ENCODE measurements around the gene HSD17B4.
"Not testable (repeated sequence)": the region's sequence is repeated elsewhere in the genome, so short reads cannot be mapped to it uniquely, and the experiment has no call there.

HSD17B4 gene

DNA sequence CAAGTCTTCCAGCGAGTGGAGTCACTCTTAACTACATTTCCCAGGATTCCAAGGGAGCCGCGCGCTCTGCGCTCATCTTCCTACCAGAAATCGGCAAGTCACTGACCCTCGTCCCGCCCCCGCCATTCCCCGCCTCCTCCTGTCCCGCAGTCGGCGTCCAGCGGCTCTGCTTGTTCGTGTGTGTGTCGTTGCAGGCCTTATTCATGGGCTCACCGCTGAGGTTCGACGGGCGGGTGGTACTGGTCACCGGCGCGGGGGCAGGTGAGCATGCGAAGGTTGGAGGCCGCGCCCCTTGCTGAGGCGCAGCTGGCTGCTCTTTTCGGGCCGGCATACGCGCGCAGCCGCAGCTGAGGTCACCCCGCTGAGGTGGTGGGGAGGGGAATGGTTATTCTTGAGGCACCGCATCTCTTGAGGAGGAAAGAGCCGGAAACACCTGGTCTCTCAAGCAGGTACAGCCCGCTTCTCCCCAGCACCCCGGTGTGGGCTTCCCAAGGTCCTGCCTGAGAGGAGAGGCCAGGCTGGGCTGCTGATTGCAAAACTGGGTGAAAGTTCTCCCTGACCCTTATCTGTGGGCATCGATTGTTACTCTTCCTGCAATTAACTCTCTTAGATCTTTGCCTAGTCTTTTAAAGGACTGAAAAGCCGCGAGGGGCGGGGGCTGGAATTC, at the start of gene HSD17B4:
HSD17B4 (plus strand) TSS at position 125 of the 667 bp plus-strand sequence; CDS start at position 204, 79 bp downstream.
- DNase-seq (ENCODE audit: low spot score) = peak; percentile 87

- DNase-seq (ENCODE audit: low spot score) = no peak
These were observed 49.7 kb upstream of the HSD17B4 start for GRCh38 chr5:119402555-119402954.

DNA sequence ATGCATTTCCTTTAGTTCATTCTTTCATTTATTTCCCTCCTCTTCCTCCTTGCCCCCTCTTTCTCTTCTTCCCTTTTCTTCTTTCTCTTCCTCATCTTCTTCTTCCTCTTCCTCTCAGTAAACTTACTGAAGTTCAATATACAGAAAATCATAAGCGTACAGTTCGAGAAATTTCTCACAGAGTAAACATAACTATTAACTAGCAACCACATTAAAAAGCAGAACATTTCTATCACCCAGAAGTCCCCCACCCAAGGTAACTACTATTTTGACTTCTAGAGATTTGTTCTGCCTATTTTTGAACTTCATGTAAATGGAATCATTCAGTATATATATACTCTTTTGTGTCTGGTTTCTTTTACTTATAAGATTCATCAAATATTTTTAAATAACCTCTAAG, 48.3 kb upstream of the HSD17B4 start:
- no peak for DNase-seq (ENCODE audit: low spot score)

DNA sequence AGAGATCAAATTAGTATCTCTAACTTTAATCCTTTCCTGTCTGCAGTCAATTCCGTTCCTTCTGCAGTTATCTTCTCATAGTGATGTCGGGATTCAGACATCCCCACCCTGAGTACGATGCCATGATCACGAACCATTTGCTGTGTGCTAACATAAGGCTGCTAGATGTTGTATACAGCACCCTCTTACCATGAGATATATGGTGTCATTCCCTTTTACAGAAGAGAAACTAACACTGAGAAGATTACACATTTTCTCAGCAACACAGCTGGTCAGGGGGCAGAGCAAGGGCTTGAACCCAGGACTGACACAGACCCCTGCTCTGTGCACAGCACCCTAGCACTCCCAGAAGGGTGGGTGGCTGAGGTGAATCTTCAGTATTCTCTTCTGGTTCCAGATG, 46.9 kb upstream of the HSD17B4 start:
- no peak for DNase-seq (ENCODE audit: low spot score)

- no peak for DNase-seq (ENCODE audit: low spot score)
These were observed 45.7 kb upstream of the HSD17B4 start for GRCh38 chr5:119406551-119407110.

DNA sequence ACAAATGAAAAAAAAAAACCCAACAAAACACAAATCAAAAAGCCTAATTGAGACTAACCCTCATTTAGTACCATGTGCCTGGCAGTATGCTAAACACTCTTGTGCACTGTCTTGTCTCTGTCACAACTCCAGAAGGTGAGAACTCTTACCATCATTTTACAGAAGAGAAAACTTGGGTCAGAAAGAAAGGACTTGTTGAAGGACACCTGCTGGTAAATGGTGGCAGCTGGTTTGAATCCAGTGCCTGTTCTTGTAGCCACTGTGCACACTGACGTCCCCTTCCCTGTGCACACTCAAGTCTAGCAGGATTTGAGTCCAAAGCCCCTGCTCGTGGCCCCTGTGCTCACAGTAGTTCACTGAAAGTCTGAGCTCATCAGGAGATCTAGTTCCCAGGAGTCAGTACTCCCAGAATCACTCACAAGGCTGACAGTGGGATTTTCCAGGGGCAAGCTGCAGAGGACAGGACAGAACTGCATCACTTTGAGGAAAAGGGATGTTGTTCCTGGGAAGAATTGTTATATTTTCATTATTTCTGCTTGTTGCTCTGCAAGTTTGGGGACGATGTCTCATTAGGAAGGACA, 43.0 kb upstream of the HSD17B4 start:
- DNase-seq (ENCODE audit: low spot score) = no peak

DNA sequence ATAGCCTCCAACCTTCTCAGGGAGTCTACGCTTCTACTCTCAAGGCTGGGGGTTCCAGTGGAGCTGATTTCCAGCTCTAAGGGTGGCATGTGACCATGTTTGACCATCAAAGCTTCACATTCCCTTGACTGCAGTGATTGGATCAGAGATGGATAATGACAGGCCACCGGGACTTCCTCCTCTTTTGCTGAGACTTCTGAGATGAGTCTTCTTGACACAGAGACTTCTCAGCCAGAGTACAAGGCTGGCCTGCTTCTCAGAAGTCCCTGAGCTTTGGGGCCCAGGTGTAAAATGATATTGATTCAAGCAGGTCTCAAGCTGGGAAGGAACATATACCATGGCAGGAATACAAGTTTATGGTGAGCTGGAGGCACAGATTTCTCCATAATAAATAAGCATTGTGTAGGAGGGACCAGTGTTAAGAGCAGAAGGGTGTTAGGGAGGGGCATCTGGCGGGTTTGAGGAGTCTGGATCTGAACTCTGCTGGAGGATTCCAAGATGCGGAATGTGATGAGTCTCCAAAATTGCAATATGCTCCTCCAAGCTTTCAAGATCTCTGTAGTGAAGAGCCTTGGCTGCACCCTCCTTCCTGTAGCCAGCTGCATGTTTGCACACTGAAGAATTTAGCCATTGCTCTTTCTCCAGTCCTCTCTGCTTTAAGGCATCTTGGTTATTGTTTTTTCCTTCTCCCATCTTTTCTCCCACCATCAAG, 41.7 kb upstream of the HSD17B4 start:
- DNase-seq (ENCODE audit: low spot score) = no peak

- peak; percentile 61 for DNase-seq (ENCODE audit: low spot score)
These were observed 40.7 kb upstream of the HSD17B4 start for GRCh38 chr5:119411361-119412278.

GRCh38 chr5:119412279-119413227, 39.7 kb upstream of the HSD17B4 start:
- DNase-seq (ENCODE audit: low spot score) = no peak

- not testable (repeated sequence) for DNase-seq (ENCODE audit: low spot score)
These were observed 38.1 kb upstream of the HSD17B4 start for GRCh38 chr5:119414124-119414734.

- no peak for DNase-seq (ENCODE audit: low spot score)
These were observed 34.2 kb upstream of the HSD17B4 start for GRCh38 chr5:119417891-119418605.

DNA sequence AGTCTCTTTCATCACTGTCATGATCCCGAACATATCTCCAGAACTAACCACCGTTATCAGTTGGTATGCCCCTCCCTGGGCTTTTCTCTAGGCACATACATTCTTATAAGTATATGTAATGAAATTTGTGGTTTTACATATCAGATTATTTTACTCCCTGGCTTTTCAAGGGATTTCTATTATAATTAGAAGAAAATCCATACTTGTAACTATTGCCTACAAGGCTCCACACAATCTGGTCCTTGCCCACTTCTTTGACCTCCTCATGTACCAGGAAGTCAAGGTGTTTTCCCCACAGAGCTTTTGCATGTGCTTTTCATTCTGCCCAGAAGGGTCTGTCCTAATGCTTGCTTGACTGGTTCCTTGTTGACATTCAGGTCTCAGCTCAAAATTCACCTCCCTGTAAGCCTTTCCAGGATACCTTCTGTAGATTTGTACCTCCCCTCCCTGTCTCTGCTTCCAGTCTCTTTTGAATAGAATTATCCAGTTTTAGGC, 33.6 kb upstream of the HSD17B4 start:
- DNase-seq (ENCODE audit: low spot score) = no peak

- no peak for DNase-seq (ENCODE audit: low spot score)
These were observed 32.1 kb upstream of the HSD17B4 start for GRCh38 chr5:119420169-119420568.

DNA sequence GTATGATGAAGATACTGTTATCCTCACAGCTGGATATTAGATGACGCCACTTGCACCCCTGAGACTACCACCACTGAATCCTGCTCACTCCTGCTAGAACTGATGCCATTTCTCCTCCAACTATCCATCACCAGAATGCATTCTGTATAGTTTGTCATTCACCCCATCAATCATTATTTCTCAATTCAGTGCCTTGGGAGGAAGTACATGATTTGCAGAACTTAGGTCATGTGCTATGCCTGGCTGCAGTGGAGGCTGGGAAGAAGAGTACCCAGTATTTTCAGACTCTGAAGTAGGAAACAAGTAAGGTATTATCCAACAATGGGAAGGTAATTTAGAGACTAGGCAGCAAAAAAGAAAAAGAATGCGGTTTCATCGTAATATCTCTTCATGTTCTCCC, 26.2 kb upstream of the HSD17B4 start:
- DNase-seq (ENCODE audit: low spot score) = no peak

DNA sequence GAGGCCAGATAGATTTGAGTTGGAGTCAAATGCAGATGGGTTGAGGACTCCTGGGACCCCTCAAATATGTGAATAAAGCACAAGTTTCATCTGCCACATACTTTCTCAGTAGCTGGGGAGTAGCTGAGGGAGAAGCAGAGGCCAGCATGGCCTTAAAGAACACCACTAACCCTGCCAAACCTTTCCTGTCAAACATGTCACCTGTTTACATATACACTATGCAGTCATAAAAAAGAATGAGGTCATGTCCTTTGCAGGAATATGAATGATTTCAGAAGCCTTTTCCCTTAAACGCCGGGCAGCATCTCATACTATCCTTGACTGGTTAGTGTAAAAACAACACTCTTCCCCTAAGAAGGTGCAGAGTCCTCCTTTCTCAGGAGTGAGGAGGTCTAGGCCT, 25.2 kb upstream of the HSD17B4 start:
- DNase-seq (ENCODE audit: low spot score) = no peak

DNA sequence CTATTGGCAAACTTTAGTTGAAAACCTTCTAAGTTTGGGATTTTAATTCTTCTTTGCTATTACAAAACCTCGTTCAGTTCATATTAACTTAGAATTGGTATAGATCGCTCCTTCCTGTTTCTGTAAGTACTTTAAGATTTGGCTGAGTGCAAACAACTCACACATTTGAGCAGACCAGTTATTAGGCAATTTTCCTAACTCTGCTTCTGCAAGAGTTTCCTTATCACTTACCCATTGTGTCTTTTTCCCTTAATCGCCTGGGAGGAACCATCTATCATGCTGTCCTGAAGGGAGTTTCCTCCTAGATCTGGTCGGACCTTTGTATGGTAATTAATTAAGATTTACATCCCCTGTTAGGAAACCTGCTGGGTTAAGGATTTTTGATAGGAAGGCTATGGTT, 24.7 kb upstream of the HSD17B4 start:
- not testable (repeated sequence) for DNase-seq (ENCODE audit: low spot score)

- DNase-seq (ENCODE audit: low spot score) = not testable (repeated sequence)
These were observed 24.1 kb upstream of the HSD17B4 start for GRCh38 chr5:119428166-119428565.

- not testable (repeated sequence) for DNase-seq (ENCODE audit: low spot score)
These were observed 23.7 kb upstream of the HSD17B4 start for GRCh38 chr5:119428574-119428973.

DNA sequence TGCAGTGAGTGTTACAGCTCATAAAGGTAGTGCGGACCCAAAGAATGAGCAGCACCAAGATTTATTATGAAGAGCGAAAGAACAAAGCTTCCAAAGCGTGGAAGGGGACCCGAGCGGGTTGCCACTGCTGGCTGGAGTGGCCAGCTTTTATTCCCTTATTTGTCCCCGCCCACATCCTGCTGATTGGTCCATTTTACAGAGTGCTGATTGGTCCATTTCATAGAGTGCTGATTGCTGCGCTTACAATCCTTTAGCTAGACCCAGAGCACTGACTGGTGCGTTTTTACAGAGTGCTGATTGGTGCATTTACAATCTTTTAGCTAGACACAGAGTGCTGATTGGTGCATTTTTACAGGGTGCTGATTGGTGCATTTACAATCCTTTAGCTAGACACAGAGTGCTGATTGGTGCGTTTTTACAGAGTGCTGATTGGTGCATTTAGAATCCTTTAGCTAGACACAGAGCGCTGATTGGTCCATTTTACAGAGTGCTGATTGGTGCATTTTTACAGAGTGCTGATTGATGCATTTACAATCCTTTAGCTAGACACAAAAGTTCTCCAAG, 19.5 kb upstream of the HSD17B4 start:
- DNase-seq (ENCODE audit: low spot score) = not testable (repeated sequence)
